K562 (cell line): Measurements from ENCODE around the gene MAP2K3. TPM values are rescaled to one million over a fixed set of nuclear protein-coding genes. Genes with fewer than 3 reads are reported as not detected.
A peak's percentile ranks its signal among the peaks of the same experiment; 100 is the strongest.

ENCODE experiments used
- ARID3A ChIP-seq: IDR thresholded peaks from 2 replicates; pipeline ENCODE4 v1.6.1; 2012; ENCODE audit warnings: low read depth, low read length, improper control_type of control experiment, borderline replicate concordance
- FOXM1 ChIP-seq, 2 experiments: fragments of 450-650 bp in 1 of 2; sonication (generic) in 1 of 2; formaldehyde crosslinking in 1 of 2; IDR thresholded peaks; 2 replicates each; pipeline versions ENCODE4 v1.6.1 to v1.9.0; 2017 to 2022; ENCODE audit warnings: low read depth in 2 of 2, mild to moderate bottlenecking in 2 of 2, missing genetic modification reagents in 1 of 2, moderate library complexity in 1 of 2
- HDAC1 ChIP-seq, 2 experiments: fragments of 450-650 bp; IDR thresholded peaks; 2 replicates each; pipeline ENCODE4 v1.6.1; 2016 to 2017; ENCODE audit warnings: inconsistent platforms in 1 of 2, mild to moderate bottlenecking in 1 of 2, moderate library complexity in 1 of 2
- MED1 ChIP-seq: sonication (generic); formaldehyde crosslinking; IDR thresholded peaks from 2 replicates; pipeline ENCODE4 v1.8.1; 2023; ENCODE audit warnings: missing genetic modification reagents, borderline replicate concordance
- MGA ChIP-seq: fragments of 450-650 bp; IDR thresholded peaks from 2 replicates; pipeline ENCODE4 v1.6.1; 2016; ENCODE audit warnings: mild to moderate bottlenecking, moderate library complexity
- MNT ChIP-seq, 2 experiments: fragments of 450-650 bp; conservative IDR thresholded peaks; 2 replicates each; pipeline ENCODE4 v1.6.1; 2017; ENCODE audit warnings: mild to moderate bottlenecking in 2 of 2, moderate library complexity in 2 of 2
- NR2C2 ChIP-seq, 2 experiments: fragments of 200-800 bp in 1 of 2; sonication (Bioruptor generic) in 1 of 2; sonication (generic) in 1 of 2; formaldehyde crosslinking in 1 of 2; IDR thresholded peaks; 2 replicates each; pipeline versions ENCODE4 v1.6.1 to v1.8.0; 2016 to 2022; ENCODE audit warnings: mild to moderate bottlenecking in 1 of 2, missing compliant biosample characterization in 1 of 2, missing genetic modification characterization in 1 of 2, missing genetic modification reagents in 1 of 2
- SREBF1 ChIP-seq: fragments of 150-350 bp; IDR thresholded peaks from 2 replicates; pipeline ENCODE4 v1.6.1; 2014; ENCODE audit warnings: antibody characterized with exemption, low read depth, low read length, borderline replicate concordance
- U2AF1 ChIP-seq: fragments of 200-400 bp; formaldehyde crosslinking; optimal IDR thresholded peaks from 2 replicates; pipeline ENCODE3; 2017; ENCODE audit warnings: mild to moderate bottlenecking, low read depth, low read length, moderate library complexity
- ZEB2 ChIP-seq: fragments of 450-650 bp; IDR thresholded peaks from 2 replicates; pipeline ENCODE4 v1.6.1; 2016
- polyA plus RNA-seq, 8 experiments: library from polyadenylated mRNA; depleted of rRNA in 4 of 8; stranded (reverse) in 5 of 8; unstranded in 3 of 8; fragments of >200 nt; fragmentation: Nextera tagmentation in 2 of 8; fragmentation: Illumina TruSeq in 1 of 8; extraction: Ambion mirVana in 2 of 8; extraction: Trizol in 1 of 8; gene quantifications; 2 replicates each; pipeline versions ENCODE4 v1.2.1 to v1.2.3, GENCODE V29; 2011 to 2014; ENCODE audit warnings: inconsistent platforms in 1 of 8, missing spikeins in 1 of 8
- total RNA-seq, 7 experiments: library from RNA; depleted of rRNA in 6 of 7; stranded (reverse); fragments of >200 nt in 6 of 7; fragmentation: Illumina TruSeq in 2 of 7; extraction: Trizol in 2 of 7; gene quantifications; 2 replicates each; pipeline versions ENCODE4 v1.2.1 to v1.2.3, GENCODE V29; 2011 to 2021; ENCODE audit warnings: low replicate concordance in 1 of 7

MAP2K3 gene
- total and polyA plus RNA-seq, 9 of the 15 experiments (the other 6 are each of a cell fraction or from before 2014, with no cell fraction given): 0.18 to 14.8 (median 3.5) TPM

- TF ChIP-seq MGA: peak; percentile 9; the same call in 1 of the 2 replicates
- no peak for TF ChIP-seq NR2C2 (CRISPR knock-in tag; IDR thresholded peaks at IDR 0.05)
- TF ChIP-seq NR2C2 (tag; IDR thresholded peaks at IDR 0.05): no peak
- peak in 1 of 2 experiments; percentile 43; a peak in 2 of 4 replicates for TF ChIP-seq HDAC1 (IDR thresholded peaks at IDR 0.05)
- TF ChIP-seq SREBF1: no peak
- TF ChIP-seq MNT (conservative IDR thresholded peaks at IDR 0.05): 0 out of 4 replicates have a peak, but pooled peaks of 1 of the 2 experiments have one; percentile 27
- peak; percentile 60 for TF ChIP-seq FOXM1 (IDR thresholded peaks at IDR 0.05; ENCODE audit: low read depth)
- no peak for TF ChIP-seq FOXM1 (CRISPR knock-in tag; IDR thresholded peaks at IDR 0.05; ENCODE audit: low read depth)
- peak; percentile 23; the same call in 1 of the 2 replicates for TF ChIP-seq ZEB2
- no peak for TF ChIP-seq U2AF1
- no peak for TF ChIP-seq MED1 (CRISPR knock-in tag)
- peak; percentile 91; the same call in 1 of the 2 replicates for TF ChIP-seq ARID3A
Observed at GRCh38 chr17:21272881-21273792, 11.4 kb upstream of the MAP2K3 start (continued).
